IgD-negative memory B cell (primary cell): ENCODE results near the gene TOP1. TPM values are rescaled to one million over a fixed set of nuclear protein-coding genes. Genes with fewer than 3 reads are reported as not detected.

Source experiments
- H3K27ac Mint-ChIP-seq, 3 donors: one replicate each; pipeline ENCODE4 v1.8.0; 2020 to 2022; ENCODE audit warnings: mild to moderate bottlenecking in 3 of 3, mixed read lengths in 3 of 3, moderate library complexity in 1 of 3
- H3K27me3 Mint-ChIP-seq: one replicate; pipeline ENCODE4 v1.8.0; 2021; ENCODE audit warnings: mixed read lengths
- H3K36me3 Mint-ChIP-seq: one replicate; pipeline ENCODE4 v1.8.0; 2020; ENCODE audit warnings: mild to moderate bottlenecking, mixed read lengths
- H3K4me1 Mint-ChIP-seq, 3 donors: one replicate each; pipeline ENCODE4 v1.8.0; 2020 to 2022; ENCODE audit warnings: mixed read lengths in 3 of 3, mild to moderate bottlenecking in 1 of 3
- H3K4me3 Mint-ChIP-seq, 4 donors: one replicate each; pipeline ENCODE4 v1.8.0; 2020 to 2022; ENCODE audit warnings: mild to moderate bottlenecking in 4 of 4, mixed read lengths in 4 of 4, moderate library complexity in 3 of 4
- H3K9me3 Mint-ChIP-seq, 3 donors: one replicate each; pipeline ENCODE4 v1.8.0; 2020 to 2021; ENCODE audit warnings: mixed read lengths in 3 of 3, mild to moderate bottlenecking in 1 of 3
- polyA plus RNA-seq: library from polyadenylated mRNA; unstranded; fragments of 300-500 nt; fragmentation: Illumina TruSeq; gene quantifications from one replicate; pipeline ENCODE4 v1.2.3, GENCODE V29; 2021

Gene TOP1
- polyA plus RNA-seq, 1 donor from 2014 or later = 17.0 TPM

DNA sequence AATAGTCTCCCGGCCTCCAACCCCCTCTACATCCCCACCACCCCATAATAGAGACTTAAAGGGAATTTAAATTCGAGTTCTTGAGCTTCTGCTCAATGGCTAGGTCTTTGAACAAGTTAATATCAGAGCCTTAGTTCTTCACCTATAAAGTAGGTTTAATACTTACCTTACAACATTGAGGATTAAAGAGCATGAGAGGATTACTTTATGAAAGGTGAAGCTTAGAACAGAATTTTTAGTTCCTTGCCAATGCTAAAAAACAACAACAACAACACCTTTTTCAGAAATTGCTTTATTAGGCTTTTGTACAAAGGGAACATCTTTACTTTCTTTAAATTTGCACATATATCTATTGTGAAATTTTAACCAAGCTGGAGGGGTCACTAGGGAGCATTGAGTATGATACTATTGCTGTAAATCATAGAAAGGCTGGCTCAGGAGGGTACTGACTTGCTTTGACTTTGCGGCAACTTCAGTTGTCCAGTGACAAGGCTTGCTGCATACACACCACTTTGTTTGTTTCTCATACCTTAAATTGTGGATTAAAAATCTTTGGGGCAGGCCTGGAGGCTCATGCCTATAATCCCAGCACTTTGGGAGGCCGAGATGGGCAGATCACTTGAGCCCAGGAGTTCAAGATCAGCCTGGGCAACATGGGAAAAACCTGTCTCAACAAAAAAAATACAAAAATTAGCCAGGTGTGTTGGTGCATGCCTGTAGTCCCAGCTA is 9.7 kb downstream of the TOP1 start:
- Mint-ChIP-seq H3K27me3 (no peaks in the 10 kb centered on the region), H3K36me3 (peaks cover 3% of the 10 kb centered on the region), H3K27ac (no peak overlapping the region), H3K9me3 (no peaks in the 10 kb centered on the region), H3K4me3 (no peak overlapping the region), H3K4me1 (peaks cover 22 to 52% (median 50%) of the 10 kb centered on the region in 3 donors)

DNA sequence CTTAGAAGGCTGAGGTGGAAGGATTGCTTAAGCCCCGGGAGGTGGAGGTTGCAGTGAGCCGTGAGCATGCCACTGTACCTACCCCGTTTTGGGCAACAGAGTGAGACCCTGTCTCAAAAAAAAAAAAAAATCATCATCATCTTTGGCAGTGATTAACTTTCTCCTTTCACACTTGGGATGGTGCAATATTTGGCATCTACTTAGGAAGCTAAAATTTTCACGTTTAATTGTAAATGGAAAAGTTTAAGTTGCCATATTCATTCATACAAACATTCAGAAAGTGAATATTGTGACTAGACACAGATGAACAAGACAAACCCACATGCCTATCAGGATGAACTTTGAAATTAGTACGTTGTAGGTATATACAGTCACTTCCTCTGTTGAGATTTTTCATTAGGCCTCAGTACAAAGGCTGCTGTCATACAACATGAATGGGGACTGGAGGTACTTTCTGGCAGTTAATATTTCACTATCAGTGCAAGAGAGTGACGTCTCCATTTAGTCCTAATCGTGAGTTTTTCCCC is 10.3 kb downstream of the TOP1 start:
- H3K27me3 Mint-ChIP-seq = no peaks in the 10 kb centered on the region
- no peaks in the 10 kb centered on the region for H3K9me3 Mint-ChIP-seq
- H3K27ac Mint-ChIP-seq = no peak overlapping the region

DNA sequence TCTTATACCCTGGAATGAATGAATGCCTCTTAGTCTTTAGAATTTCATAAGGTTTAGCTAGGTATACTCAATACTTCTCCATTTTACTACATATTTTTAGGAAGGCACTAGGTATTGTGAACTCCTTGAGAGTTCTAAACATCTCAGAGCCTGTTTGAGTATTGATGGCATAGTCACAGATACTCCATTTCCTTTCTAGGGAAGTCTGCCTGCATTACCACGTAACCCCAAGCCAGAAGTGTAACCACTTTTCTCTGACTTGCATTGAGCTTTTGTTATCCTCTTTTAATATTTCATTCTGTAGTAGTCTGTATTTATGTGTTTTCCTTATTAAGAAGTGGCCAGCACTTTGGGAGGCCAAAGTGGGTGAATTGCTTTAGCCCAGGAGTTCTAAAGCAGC is 12.2 kb downstream of the TOP1 start:
- H3K4me1 Mint-ChIP-seq = peaks cover 24 to 43% (median 40%) of the 10 kb centered on the region in 3 donors
- H3K36me3 Mint-ChIP-seq = peaks cover 3% of the 10 kb centered on the region
- no peaks in the 10 kb centered on the region for H3K27me3 Mint-ChIP-seq
- H3K9me3 Mint-ChIP-seq = no peaks in the 10 kb centered on the region
- H3K4me3 Mint-ChIP-seq = no peak overlapping the region
- no peak overlapping the region for H3K27ac Mint-ChIP-seq

More for the DNA sequence above, 10.3 kb downstream of the TOP1 start:
- H3K36me3 Mint-ChIP-seq = peaks cover 3% of the 10 kb centered on the region
- H3K4me1 Mint-ChIP-seq = peaks cover 20 to 48% (median 46%) of the 10 kb centered on the region in 3 donors
- H3K4me3 Mint-ChIP-seq = no peak overlapping the region

DNA sequence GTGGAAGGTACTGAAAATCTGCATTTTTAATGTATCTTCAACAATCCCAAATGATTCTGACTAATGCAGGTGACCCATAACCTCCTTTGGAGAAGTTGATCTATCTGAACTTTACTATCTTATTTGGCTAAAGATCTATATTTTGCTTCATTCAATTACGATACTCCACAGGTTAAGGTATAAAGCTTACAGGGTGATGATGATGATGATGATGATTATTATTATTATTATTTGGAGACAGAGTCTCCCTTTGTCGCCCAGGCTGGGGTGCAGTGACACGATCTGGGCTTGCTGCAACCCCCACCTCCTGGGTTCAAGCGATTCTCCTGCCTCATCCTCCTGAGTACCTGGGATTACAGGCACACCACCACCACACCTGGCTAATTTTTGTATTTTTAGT is 13.1 kb downstream of the TOP1 start:
- Mint-ChIP-seq H3K9me3 (no peaks in the 10 kb centered on the region), H3K27me3 (no peaks in the 10 kb centered on the region), H3K27ac (peak overlapping the region in 1 of 3 donors; percentile 26), H3K4me1 (peaks cover 32 to 45% (median 37%) of the 10 kb centered on the region in 3 donors), H3K36me3 (no peaks in the 10 kb centered on the region), H3K4me3 (no peak overlapping the region)

DNA sequence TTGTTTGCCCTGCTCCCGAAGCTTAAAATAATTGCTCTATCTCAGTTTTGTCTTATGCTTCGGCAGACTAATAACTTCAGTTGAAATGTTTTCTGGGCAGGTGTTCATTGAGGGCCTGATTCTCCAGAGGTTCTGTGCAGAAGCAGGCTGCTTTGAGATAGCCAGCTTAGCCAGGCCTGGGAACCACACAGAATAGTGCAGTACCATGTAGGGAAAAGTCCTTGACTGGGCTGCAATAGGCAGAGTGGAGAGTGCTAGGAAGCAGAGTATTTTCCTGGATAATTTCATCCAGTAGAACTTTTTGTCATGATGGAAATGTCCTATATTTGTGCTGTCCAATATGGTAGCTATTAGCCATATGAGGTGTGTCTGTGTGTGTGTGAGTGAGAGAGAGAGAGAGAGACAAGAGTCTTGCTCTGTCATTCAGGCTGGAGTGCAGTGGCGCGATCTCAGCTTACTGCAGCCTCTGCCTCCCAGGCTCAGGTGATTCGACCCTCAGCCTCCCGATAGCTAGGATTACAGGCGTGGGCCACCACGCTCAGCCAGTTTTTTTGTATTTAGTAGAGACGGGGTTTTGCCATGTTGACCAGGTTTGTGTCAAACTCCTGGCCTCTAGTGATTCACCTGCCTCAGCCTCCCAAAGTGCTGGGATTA is 15.9 kb downstream of the TOP1 start:
- H3K4me1 Mint-ChIP-seq = peaks cover 48 to 62% (median 56%) of the 10 kb centered on the region in 3 donors
- H3K4me3 Mint-ChIP-seq = no peak overlapping the region
- no peaks in the 10 kb centered on the region for H3K9me3 Mint-ChIP-seq
- no peaks in the 10 kb centered on the region for H3K36me3 Mint-ChIP-seq
- no peaks in the 10 kb centered on the region for H3K27me3 Mint-ChIP-seq
- H3K27ac Mint-ChIP-seq = no peak overlapping the region

DNA sequence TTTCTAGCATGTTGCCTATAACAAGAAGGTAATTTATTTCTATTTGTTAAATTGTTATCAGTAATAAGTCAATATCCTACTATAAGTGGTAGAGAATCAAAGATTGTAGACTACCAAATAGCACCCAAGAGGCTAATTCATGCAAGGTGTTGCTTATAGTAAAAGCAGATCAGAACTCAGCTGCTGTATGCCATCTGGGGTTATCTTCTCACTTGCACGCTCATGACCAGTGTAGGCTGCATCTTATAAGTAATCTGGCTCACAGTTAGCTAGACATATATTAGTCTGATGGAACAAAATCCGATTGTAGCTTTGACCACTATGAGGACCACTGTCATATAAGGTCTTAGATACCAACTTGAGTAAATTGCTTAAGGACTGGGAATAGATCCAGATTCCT is 17.0 kb downstream of the TOP1 start:
- no peak overlapping the region for H3K27ac Mint-ChIP-seq
- H3K4me3 Mint-ChIP-seq = no peak overlapping the region
- peaks cover 53 to 65% (median 58%) of the 10 kb centered on the region in 3 donors for H3K4me1 Mint-ChIP-seq
- no peaks in the 10 kb centered on the region for H3K9me3 Mint-ChIP-seq
- no peaks in the 10 kb centered on the region for H3K36me3 Mint-ChIP-seq
- H3K27me3 Mint-ChIP-seq = no peaks in the 10 kb centered on the region

DNA sequence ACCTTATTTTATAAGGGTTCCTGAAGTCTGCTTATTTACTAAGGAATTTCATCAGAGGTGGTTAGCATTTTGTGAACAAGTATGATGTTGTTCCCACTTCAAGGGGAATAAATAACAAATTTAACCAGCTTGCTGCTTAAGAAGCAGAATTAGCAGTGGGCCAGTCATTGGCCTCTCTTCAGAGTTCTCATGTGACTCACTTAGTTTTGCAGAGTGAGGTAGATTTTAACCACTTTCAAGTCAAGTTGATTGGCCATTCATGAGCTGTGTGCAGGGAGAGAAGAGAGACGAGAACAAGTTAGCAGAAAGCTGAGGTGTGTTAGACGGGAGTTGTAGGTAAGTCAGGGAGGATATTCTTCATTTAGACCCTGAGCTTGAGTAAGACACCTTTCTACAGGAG is 18.1 kb downstream of the TOP1 start:
- no peaks in the 10 kb centered on the region for H3K9me3 Mint-ChIP-seq
- no peaks in the 10 kb centered on the region for H3K27me3 Mint-ChIP-seq
- H3K4me1 Mint-ChIP-seq = peaks cover 63 to 71% (median 65%) of the 10 kb centered on the region in 3 donors
- peaks cover 2% of the 10 kb centered on the region for H3K36me3 Mint-ChIP-seq
- peak overlapping the region in 1 of 4 donors; percentile 43 for H3K4me3 Mint-ChIP-seq
- H3K27ac Mint-ChIP-seq = peak overlapping the region in 2 of 3 donors; percentile 6 to 89

DNA sequence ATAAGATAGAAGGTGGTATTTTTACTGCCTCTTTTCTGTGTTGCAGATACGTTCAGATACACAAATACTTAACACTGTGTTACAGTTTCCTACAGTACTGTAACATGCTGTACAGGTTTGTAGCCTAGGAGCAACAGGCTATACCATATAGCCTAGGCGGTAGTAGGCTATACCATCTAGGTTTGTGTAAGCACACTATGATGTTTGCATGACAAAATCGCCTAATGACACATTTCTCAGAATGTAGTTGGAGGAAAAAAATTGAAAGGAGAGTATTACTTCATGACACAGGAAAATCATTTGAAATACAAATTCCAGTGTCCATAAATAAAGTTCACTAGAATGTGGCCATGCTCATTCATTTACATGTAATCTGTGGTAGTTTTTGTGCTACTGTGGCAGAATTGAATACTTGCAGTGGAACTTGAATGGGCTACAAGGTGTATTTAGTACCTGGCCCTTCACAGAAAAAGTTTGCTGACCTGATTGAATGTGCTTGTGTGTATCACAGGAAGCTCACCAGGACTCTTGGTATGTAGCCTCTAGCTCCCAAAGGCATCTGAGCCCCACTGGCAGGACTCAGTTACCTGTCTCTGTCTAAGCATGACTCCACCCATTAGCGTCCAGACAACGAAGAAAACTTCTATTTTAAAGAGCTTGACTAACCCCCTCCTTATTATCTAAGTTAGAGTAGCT is 18.8 kb downstream of the TOP1 start:
- Mint-ChIP-seq H3K4me1 (peaks cover 69 to 75% (median 72%) of the 10 kb centered on the region in 3 donors), H3K36me3 (peaks cover 2% of the 10 kb centered on the region), H3K9me3 (no peaks in the 10 kb centered on the region), H3K27me3 (no peaks in the 10 kb centered on the region), H3K27ac (peak overlapping the region; percentile 6 to 92 (median 89)), H3K4me3 (peak overlapping the region; percentile 31 to 85 (median 83))

DNA sequence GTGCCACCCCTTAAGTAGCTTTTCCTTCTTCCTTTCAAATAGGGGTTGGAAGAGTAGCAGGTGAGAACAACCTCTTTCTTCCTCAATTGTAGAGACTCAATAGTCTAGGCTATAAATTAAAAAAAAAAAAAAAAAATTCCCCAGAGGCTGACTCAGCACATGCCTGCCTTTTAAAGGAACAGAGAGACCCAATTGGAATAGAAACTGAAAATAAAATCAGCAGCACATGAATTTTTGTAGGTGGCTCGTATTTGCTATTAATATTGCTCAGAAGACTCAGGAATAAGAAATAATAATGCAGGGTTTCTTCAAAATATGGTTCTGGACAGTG is 19.3 kb downstream of the TOP1 start:
- peaks cover 69 to 72% (median 70%) of the 10 kb centered on the region in 3 donors for H3K4me1 Mint-ChIP-seq
- H3K27me3 Mint-ChIP-seq = no peaks in the 10 kb centered on the region
- H3K9me3 Mint-ChIP-seq = no peaks in the 10 kb centered on the region
- H3K27ac Mint-ChIP-seq = peak overlapping the region; percentile 6 to 92 (median 89)
- H3K36me3 Mint-ChIP-seq = peaks cover 2% of the 10 kb centered on the region
- peak overlapping the region; percentile 72 to 85 (median 83) for H3K4me3 Mint-ChIP-seq

DNA sequence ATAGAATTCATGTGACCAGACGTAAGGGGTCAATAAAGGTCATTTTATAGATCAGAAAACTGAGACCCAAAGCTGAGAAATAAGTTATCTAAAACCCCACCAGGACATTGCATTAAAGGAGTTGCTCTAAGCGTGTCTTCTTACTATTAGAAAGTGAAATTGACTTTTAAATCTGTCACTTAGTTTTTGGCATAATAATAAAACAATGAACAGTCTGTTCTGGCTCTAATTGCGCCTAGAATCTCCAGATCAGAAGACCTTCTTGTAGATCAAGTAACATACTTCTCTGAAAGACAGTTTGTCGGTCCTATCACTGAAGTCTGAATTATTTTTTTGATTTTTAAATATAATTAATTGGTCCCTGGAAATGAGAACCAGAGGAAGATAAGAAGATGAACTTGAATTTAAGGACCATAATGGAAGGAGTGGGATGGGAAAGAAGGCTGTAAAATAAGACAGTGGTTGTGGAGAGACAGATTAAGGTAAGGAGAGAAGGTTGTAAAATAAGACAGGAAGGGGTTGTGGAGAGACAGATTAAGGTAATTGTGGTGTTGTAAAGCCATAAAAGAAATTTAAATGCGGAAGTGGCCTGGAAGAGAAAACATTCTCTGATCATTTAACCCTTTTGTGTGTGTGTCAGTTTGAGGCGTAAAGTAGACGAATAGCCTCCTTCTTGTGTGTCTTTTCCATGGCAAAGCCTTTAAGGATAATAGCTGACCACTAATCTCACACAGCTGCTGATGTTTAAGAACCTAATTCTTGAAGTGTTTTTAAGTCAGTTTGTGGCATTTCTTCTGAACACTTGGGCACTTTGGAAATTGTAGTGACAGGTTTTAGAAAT is 20.1 kb downstream of the TOP1 start:
- Mint-ChIP-seq H3K27me3 (no peaks in the 10 kb centered on the region), H3K4me1 (peaks cover 66 to 73% (median 71%) of the 10 kb centered on the region in 3 donors), H3K36me3 (peaks cover 3% of the 10 kb centered on the region), H3K4me3 (peak overlapping the region; percentile 72 to 85 (median 83)), H3K9me3 (no peaks in the 10 kb centered on the region), H3K27ac (peak overlapping the region; percentile 6 to 92 (median 89))

DNA sequence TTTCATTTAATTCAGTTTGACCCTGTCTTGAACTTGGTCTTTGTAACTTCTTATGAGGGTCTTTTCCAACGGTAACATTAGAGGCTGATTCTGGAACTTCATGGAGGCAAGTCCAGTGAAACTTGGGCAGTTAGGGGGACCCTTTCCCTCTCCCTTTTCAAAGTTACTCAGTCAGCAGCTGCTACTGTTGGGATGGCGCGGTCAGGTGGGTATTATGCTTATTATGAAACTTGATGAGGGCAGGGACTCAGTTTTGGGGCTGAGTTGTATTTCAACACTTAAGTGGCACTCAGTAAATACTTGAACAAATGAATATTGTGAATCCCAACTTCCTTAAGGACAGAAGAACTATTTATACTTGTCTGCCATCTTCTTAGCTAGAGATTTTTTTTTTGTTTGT is 20.8 kb downstream of the TOP1 start:
- peak overlapping the region in 3 of 4 donors; percentile 20 to 84 (median 82) for H3K4me3 Mint-ChIP-seq
- H3K9me3 Mint-ChIP-seq = peaks cover 0 to 2% (median 0%) of the 10 kb centered on the region in 3 donors
- peak overlapping the region in 1 of 3 donors; percentile 6 for H3K27ac Mint-ChIP-seq
- H3K27me3 Mint-ChIP-seq = no peaks in the 10 kb centered on the region
- H3K4me1 Mint-ChIP-seq = peaks cover 64 to 75% (median 72%) of the 10 kb centered on the region in 3 donors
- H3K36me3 Mint-ChIP-seq = peaks cover 4% of the 10 kb centered on the region

DNA sequence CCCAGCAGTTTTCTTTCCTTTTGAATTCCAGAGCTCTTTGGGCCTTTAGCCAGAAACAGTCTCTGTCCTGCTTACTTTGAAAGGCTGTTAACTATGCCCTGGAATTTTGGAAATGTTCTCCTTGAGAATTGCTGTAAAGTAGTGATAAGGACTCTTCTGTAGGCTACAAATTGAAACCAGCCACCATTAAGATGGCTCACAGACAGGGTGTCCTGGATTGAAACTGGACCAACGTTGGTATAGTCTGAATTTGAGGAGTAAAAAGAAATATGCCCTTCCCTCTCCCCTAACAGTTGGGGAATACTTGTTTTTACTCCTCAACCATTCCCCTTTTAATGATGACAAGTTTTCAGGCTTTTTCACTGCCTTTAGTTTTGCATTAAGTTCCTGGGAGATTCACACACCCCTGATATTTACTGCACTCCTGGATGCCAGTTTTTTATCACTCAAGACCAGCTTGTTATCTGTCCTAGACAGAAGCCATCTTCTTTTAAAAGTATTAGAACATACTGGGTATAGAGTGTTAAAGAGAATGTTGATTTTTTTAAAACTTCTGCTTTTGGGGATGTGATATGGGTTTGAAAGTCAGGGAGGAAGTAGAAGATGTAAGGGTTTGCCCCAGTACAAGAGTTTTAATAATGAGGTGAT is 21.9 kb downstream of the TOP1 start:
- Mint-ChIP-seq H3K4me3 (peak overlapping the region in 3 of 4 donors; percentile 4 to 84 (median 70)), H3K27me3 (no peaks in the 10 kb centered on the region), H3K27ac (peak overlapping the region; percentile 2 to 66 (median 59)), H3K36me3 (peaks cover 4% of the 10 kb centered on the region), H3K4me1 (peaks cover 59 to 76% (median 72%) of the 10 kb centered on the region in 3 donors), H3K9me3 (peaks cover 0 to 2% (median 0%) of the 10 kb centered on the region in 3 donors)

DNA sequence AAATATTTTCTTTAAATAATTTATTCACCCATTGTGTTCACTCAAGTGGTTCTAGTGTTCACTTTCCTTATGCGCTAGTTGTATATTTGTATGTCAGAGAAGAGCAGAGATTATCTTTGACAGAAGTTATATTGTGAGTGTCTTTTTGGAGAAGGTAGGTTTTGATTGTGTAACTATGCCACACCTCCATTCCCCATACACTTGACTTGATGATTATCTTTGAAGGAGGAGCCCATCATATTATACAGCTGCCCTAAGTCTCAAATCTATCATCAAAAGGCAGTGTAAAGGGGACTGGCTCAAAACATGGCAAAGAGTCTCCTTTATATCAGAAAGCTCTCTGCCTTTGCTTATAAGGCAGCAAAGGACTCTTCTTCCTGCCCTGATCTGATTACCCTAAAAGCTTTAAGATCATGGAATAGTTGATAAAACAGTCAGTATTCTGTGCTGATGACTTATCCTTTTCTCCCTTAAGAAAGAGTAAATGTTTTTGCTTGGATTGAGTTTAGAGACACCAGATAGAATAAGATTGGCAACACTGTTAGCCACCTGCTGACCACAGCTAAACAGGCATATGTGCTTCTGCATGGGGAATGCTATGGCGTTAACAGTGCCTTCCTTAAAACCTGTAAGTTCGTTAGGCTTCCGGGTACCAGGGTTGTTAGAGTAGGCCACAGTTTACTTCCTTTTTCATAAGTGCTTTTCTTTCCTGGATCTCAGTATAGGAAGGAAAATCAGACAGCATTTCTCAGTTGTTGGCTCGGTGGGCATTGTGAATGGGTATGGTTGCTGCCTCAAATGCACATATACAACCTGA is 22.6 kb downstream of the TOP1 start:
- Mint-ChIP-seq H3K27me3 (no peaks in the 10 kb centered on the region), H3K27ac (peak overlapping the region in 2 of 3 donors; percentile 2 to 61), H3K9me3 (peaks cover 0 to 2% (median 0%) of the 10 kb centered on the region in 3 donors), H3K4me3 (peak overlapping the region in 3 of 4 donors; percentile 4 to 82 (median 79)), H3K36me3 (peaks cover 4% of the 10 kb centered on the region), H3K4me1 (peaks cover 64 to 76% (median 70%) of the 10 kb centered on the region in 3 donors)
